MM.1S (cell line): Measurements from ENCODE around the gene GLB1L3.

Experiments
- EZH2 ChIP-seq: fragments of 300-600 bp; sonication (generic); optimal IDR thresholded peaks from 2 replicates; pipeline ENCODE3; 2017; ENCODE audit warnings: low read depth, mild to moderate bottlenecking, antibody characterized with exemption, low read length, mixed read lengths
- TF ChIP-seq, protein P1 (sequence below): fragments of 300-600 bp; sonication (generic); IDR thresholded peaks from 2 replicates; pipeline ENCODE4 v1.5.1; 2016; ENCODE audit warnings: antibody characterized with exemption, low read length, mixed read lengths

DNA sequence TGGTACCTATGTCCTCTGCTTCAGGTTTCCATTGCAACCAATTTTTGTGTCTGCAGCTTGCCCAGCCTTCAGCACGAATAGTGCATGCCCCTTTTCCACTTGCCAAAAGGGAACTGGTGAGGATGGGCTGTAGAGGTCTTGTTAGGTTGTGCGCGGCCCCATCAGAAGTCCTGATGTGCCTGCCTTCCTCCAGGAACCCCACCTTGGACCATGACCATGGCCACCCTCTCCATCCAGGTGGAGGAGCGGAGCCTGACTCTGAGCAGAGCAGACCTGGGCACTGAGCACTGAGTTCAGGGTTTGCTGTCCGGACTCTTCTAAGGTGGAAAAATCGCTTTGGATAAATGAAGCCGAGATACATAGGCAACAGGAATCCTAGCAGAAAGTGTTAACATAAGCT, 62.5 kb downstream of the GLB1L3 start:
- TF ChIP-seq, protein P1, sequence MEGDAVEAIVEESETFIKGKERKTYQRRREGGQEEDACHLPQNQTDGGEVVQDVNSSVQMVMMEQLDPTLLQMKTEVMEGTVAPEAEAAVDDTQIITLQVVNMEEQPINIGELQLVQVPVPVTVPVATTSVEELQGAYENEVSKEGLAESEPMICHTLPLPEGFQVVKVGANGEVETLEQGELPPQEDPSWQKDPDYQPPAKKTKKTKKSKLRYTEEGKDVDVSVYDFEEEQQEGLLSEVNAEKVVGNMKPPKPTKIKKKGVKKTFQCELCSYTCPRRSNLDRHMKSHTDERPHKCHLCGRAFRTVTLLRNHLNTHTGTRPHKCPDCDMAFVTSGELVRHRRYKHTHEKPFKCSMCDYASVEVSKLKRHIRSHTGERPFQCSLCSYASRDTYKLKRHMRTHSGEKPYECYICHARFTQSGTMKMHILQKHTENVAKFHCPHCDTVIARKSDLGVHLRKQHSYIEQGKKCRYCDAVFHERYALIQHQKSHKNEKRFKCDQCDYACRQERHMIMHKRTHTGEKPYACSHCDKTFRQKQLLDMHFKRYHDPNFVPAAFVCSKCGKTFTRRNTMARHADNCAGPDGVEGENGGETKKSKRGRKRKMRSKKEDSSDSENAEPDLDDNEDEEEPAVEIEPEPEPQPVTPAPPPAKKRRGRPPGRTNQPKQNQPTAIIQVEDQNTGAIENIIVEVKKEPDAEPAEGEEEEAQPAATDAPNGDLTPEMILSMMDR = no peak
- TF ChIP-seq EZH2 = no peak
